A549 (cell line): Measurements from ENCODE around the gene KCNK7.

Source experiments
- CBX8 ChIP-seq: fragments of 200-600 bp; sonication (generic); IDR thresholded peaks from 2 replicates; pipeline ENCODE4 v1.6.1; 2016
- CEBPB ChIP-seq, 2 experiments: fragments of >200 bp in 1 of 2; sonication (Bioruptor Twin) in 1 of 2; formaldehyde crosslinking in 1 of 2; IDR thresholded peaks; 2 replicates each; pipeline ENCODE4 v1.6.1; 2012 to 2016
- CHD4 ChIP-seq: fragments of 200-600 bp; sonication (generic); IDR thresholded peaks from 2 replicates; pipeline ENCODE4 v1.6.1; 2016; ENCODE audit warnings: antibody characterized with exemption, mild to moderate bottlenecking, borderline replicate concordance
- EP300 ChIP-seq, 2 experiments: fragments of >200 bp; sonication (Bioruptor Twin); formaldehyde crosslinking; IDR thresholded peaks; 2 replicates in 1 of 2; 3 replicates in 1 of 2; pipeline ENCODE4 v1.6.1; 2016 to 2017
- ESRRA ChIP-seq: fragments of 150-350 bp; IDR thresholded peaks from 2 replicates; pipeline ENCODE4 v1.6.1; 2014; ENCODE audit warnings: mild to moderate bottlenecking, low read length, borderline replicate concordance
- MYC ChIP-seq: IDR thresholded peaks from 2 replicates; pipeline ENCODE4 v1.6.1; 2012; ENCODE audit warnings: mild to moderate bottlenecking, inconsistent platforms, low read length, improper control_type of control experiment, borderline replicate concordance
- NR3C1 ChIP-seq: fragments of >200 bp; sonication (Bioruptor Twin); formaldehyde crosslinking; IDR thresholded peaks from 3 replicates; pipeline ENCODE4 v1.6.1; 2017
- RAD21 ChIP-seq, 2 experiments: fragments of >200 bp in 1 of 2; sonication (Bioruptor Twin) in 1 of 2; formaldehyde crosslinking in 1 of 2; IDR thresholded peaks in 1 of 2; conservative IDR thresholded peaks in 1 of 2; 2 replicates in 1 of 2; 3 replicates in 1 of 2; pipeline ENCODE4 v1.6.1; 2012 to 2018; ENCODE audit warnings: inconsistent platforms in 1 of 2
- ZNF302 ChIP-seq: fragments of 250-450 bp; sonication (Bioruptor Pico); IDR thresholded peaks from 2 replicates; pipeline ENCODE4 v1.9.0; 2021; ENCODE audit warnings: inconsistent platforms, mild to moderate bottlenecking, moderate library complexity
- TF ChIP-seq, protein P1 (sequence below): fragments of >200 bp; sonication (Bioruptor Twin); formaldehyde crosslinking; IDR thresholded peaks from 3 replicates; pipeline ENCODE4 v1.5.1; 2016
- TF ChIP-seq, protein P2 (sequence below): fragments of 450-650 bp; IDR thresholded peaks from 2 replicates; pipeline ENCODE4 v1.6.1; 2014; ENCODE audit warnings: antibody characterized with exemption
- TF ChIP-seq, protein P3 (sequence below): IDR thresholded peaks from 2 replicates; pipeline ENCODE4 v1.6.1; 2012
- TF ChIP-seq, protein P4 (sequence below): fragments of 200-600 bp; sonication (generic); IDR thresholded peaks from 2 replicates; pipeline ENCODE4 v1.6.1; 2016; ENCODE audit warnings: antibody characterized with exemption, mild to moderate bottlenecking, moderate library complexity
- TF ChIP-seq, protein P5 (sequence below): fragments of >200 bp; sonication (Bioruptor Twin); formaldehyde crosslinking; IDR thresholded peaks from 2 replicates; pipeline ENCODE4 v1.6.1; 2016

DNA sequence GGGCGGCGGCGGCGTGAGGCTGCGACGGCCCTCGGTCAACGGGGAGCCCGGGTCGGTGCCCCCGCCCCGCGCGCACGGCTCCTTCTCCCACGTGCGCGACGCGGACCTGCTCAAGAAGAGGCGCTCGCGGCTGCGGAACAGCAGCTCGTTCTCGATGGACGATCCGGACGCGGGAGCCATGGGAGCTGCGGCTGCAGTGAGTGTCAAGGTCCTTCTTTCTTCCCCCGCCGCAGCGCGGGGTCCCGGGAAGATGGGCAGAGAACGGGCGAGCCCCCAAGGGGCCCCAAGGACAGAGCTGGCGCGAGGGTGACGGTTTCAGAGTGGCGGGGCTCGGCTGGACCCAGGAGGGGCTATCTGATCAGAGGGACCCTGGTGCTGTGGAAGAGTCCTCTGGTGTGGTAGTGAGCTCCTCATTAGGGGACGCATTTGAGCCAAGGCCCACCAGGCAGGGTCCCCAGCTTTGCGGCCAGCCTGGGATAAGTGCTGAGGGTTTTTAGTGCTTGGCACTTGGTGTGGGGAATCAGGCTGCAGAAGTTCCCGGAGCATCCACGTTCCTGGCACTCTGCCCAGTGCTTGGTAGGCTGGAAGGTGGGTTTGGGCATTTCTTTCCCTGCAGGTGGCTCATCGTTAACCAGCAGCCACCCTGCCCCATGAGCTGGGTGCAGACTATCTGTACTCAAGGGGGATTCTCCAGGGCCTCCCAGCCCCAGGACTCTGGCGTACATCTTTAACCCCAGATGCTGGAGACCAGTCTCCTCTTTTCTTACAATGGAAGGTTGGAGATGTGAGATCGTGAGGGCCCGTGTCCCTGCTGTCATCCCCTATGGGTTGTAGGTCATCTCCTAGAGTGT is 10.0 kb downstream of the KCNK7 start:
- TF ChIP-seq EP300 (IDR thresholded peaks at IDR 0.05): no peak
- no peak for TF ChIP-seq CBX8
- TF ChIP-seq, protein P1, sequence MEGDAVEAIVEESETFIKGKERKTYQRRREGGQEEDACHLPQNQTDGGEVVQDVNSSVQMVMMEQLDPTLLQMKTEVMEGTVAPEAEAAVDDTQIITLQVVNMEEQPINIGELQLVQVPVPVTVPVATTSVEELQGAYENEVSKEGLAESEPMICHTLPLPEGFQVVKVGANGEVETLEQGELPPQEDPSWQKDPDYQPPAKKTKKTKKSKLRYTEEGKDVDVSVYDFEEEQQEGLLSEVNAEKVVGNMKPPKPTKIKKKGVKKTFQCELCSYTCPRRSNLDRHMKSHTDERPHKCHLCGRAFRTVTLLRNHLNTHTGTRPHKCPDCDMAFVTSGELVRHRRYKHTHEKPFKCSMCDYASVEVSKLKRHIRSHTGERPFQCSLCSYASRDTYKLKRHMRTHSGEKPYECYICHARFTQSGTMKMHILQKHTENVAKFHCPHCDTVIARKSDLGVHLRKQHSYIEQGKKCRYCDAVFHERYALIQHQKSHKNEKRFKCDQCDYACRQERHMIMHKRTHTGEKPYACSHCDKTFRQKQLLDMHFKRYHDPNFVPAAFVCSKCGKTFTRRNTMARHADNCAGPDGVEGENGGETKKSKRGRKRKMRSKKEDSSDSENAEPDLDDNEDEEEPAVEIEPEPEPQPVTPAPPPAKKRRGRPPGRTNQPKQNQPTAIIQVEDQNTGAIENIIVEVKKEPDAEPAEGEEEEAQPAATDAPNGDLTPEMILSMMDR: no peak
- no peak for TF ChIP-seq RAD21 (conservative IDR thresholded peaks at IDR 0.05 in 1 of 2, IDR thresholded peaks at IDR 0.05 in 1 of 2)
- TF ChIP-seq NR3C1: no peak
- TF ChIP-seq CEBPB (IDR thresholded peaks at IDR 0.05): no peak
- TF ChIP-seq, protein P2, sequence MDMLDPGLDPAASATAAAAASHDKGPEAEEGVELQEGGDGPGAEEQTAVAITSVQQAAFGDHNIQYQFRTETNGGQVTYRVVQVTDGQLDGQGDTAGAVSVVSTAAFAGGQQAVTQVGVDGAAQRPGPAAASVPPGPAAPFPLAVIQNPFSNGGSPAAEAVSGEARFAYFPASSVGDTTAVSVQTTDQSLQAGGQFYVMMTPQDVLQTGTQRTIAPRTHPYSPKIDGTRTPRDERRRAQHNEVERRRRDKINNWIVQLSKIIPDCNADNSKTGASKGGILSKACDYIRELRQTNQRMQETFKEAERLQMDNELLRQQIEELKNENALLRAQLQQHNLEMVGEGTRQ: no peak
- no peak for TF ChIP-seq ESRRA
- TF ChIP-seq, protein P3, sequence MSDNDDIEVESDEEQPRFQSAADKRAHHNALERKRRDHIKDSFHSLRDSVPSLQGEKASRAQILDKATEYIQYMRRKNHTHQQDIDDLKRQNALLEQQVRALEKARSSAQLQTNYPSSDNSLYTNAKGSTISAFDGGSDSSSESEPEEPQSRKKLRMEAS: no peak
- TF ChIP-seq CHD4: no peak
- no peak for TF ChIP-seq ZNF302
- no peak for TF ChIP-seq MYC
- TF ChIP-seq, protein P4, sequence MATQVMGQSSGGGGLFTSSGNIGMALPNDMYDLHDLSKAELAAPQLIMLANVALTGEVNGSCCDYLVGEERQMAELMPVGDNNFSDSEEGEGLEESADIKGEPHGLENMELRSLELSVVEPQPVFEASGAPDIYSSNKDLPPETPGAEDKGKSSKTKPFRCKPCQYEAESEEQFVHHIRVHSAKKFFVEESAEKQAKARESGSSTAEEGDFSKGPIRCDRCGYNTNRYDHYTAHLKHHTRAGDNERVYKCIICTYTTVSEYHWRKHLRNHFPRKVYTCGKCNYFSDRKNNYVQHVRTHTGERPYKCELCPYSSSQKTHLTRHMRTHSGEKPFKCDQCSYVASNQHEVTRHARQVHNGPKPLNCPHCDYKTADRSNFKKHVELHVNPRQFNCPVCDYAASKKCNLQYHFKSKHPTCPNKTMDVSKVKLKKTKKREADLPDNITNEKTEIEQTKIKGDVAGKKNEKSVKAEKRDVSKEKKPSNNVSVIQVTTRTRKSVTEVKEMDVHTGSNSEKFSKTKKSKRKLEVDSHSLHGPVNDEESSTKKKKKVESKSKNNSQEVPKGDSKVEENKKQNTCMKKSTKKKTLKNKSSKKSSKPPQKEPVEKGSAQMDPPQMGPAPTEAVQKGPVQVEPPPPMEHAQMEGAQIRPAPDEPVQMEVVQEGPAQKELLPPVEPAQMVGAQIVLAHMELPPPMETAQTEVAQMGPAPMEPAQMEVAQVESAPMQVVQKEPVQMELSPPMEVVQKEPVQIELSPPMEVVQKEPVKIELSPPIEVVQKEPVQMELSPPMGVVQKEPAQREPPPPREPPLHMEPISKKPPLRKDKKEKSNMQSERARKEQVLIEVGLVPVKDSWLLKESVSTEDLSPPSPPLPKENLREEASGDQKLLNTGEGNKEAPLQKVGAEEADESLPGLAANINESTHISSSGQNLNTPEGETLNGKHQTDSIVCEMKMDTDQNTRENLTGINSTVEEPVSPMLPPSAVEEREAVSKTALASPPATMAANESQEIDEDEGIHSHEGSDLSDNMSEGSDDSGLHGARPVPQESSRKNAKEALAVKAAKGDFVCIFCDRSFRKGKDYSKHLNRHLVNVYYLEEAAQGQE: no peak
- TF ChIP-seq, protein P5, sequence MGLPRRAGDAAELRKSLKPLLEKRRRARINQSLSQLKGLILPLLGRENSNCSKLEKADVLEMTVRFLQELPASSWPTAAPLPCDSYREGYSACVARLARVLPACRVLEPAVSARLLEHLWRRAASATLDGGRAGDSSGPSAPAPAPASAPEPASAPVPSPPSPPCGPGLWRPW: no peak
